ENCODE data around the gene SCN9A.

GRCh38 chr2:166157578-166157977 lies 218.2 kb downstream of the SCN9A start:
- TF ChIP-seq CTCF (IDR thresholded peaks at IDR 0.05) (no peak), POLR2A (IDR thresholded peaks at IDR 0.05) (no peak)
